Body of pancreas (tissue), 4 donors: Measurements from ENCODE around the gene WDR12.
"Not testable (repeated sequence)": the region's sequence is repeated elsewhere in the genome, so short reads cannot be mapped to it uniquely, and the experiment has no call there.

Experiments
- CTCF ChIP-seq, 7 experiments: fragments of 450-650 bp in 4 of 7; fragments of 200-600 bp in 3 of 7; sonication (generic) in 3 of 7; IDR thresholded peaks; one replicate each; pipeline ENCODE4 v1.5.1; 2016 to 2019; ENCODE audit warnings: antibody characterized with exemption in 7 of 7
- POLR2A ChIP-seq, 3 donors: fragments of 450-650 bp; IDR thresholded peaks; one replicate each; pipeline ENCODE4 v1.6.1; 2016; ENCODE audit warnings: antibody characterized with exemption in 3 of 3, mild to moderate bottlenecking in 2 of 3

GRCh38 chr2:202910250-202910649, 1.2 kb downstream of the WDR12 start:
- not testable (repeated sequence) for TF ChIP-seq CTCF, POLR2A (IDR thresholded peaks at IDR 0.05)
